GM23338 (cell line): ENCODE measurements around the gene WDR26. TPM values are rescaled to one million over a fixed set of nuclear protein-coding genes. Genes with fewer than 3 reads are reported as not detected.
"Not testable (repeated sequence)": the region's sequence is repeated elsewhere in the genome, so short reads cannot be mapped to it uniquely, and the experiment has no call there.

ENCODE experiments used
- ATAC-seq: fragments of 200-7000 bp; cut with Tn5 transposase; 3 replicates; pipeline ENCODE4 v1.9.1; 2020
- DNase-seq: peaks from one replicate; pipeline ENCODE4 v3.0.0-alpha.2; 2015; ENCODE audit warnings: low spot score
- H2AFZ ChIP-seq: fragments of 200-600 bp; sonication (generic); 2 replicates; pipeline ENCODE4 v1.8.0; 2016; ENCODE audit warnings: antibody characterized with exemption, mild to moderate bottlenecking, moderate library complexity
- H3F3A ChIP-seq: fragments of 200-600 bp; sonication (generic); replicated peaks from 2 replicates; pipeline ENCODE4 v1.8.0; 2017; ENCODE audit warnings: antibody characterized with exemption, mixed run types, low read depth
- H3K27ac ChIP-seq: fragments of 200-600 bp; sonication (generic); 2 replicates; pipeline ENCODE4 v1.6.1; 2016; ENCODE audit warnings: low read depth
- H3K27me3 ChIP-seq: fragments of 200-600 bp; sonication (generic); 2 replicates; pipeline ENCODE4 v1.8.0; 2016; ENCODE audit warnings: mild to moderate bottlenecking, mixed run types, moderate library complexity; ENCODE audit not compliant: insufficient read depth
- H3K36me3 ChIP-seq: fragments of 200-600 bp; sonication (generic); 2 replicates; pipeline ENCODE4 v1.8.0; 2016; ENCODE audit warnings: mild to moderate bottlenecking; ENCODE audit not compliant: insufficient read depth
- H3K4me1 ChIP-seq: fragments of 200-600 bp; sonication (generic); 2 replicates; pipeline ENCODE4 v1.8.0; 2016; ENCODE audit warnings: mild to moderate bottlenecking, moderate library complexity; ENCODE audit not compliant: insufficient read depth
- H3K4me2 ChIP-seq: fragments of 200-600 bp; sonication (generic); 2 replicates; pipeline ENCODE4 v1.7.1; 2017; ENCODE audit warnings: mixed run types
- H3K4me3 ChIP-seq: fragments of 200-600 bp; sonication (generic); 2 replicates; pipeline ENCODE4 v1.6.1; 2016; ENCODE audit warnings: mixed run types
- H3K79me2 ChIP-seq: fragments of 200-600 bp; sonication (generic); replicated peaks from 2 replicates; pipeline ENCODE4 v1.8.0; 2017; ENCODE audit warnings: mild to moderate bottlenecking; ENCODE audit not compliant: insufficient read depth
- H3K9me2 ChIP-seq: fragments of 200-600 bp; sonication (generic); 2 replicates; pipeline ENCODE4 v1.8.0; 2017; ENCODE audit not compliant: insufficient read depth
- H4K20me1 ChIP-seq: fragments of 200-600 bp; sonication (generic); replicated peaks from 2 replicates; pipeline ENCODE4 v1.8.0; 2017; ENCODE audit warnings: mild to moderate bottlenecking; ENCODE audit not compliant: insufficient read depth
- H3K27ac Mint-ChIP-seq: 2 replicates; pipeline ENCODE4 v1.8.0; 2020; ENCODE audit warnings: inconsistent platforms, mild to moderate bottlenecking, moderate library complexity, mixed read lengths
- H3K27me3 Mint-ChIP-seq: 3 replicates; pipeline ENCODE4 v1.8.0; 2022; ENCODE audit warnings: low read depth, mild to moderate bottlenecking, moderate library complexity, mixed read lengths, inconsistent platforms; ENCODE audit not compliant: insufficient read depth, poor library complexity
- H3K36me3 Mint-ChIP-seq: 3 replicates; pipeline ENCODE4 v1.8.0; 2021; ENCODE audit warnings: low read depth, mild to moderate bottlenecking, inconsistent platforms, moderate library complexity, mixed read lengths
- H3K4me1 Mint-ChIP-seq: 3 replicates; pipeline ENCODE4 v1.8.0; 2020; ENCODE audit warnings: mild to moderate bottlenecking, inconsistent platforms, mixed read lengths
- H3K4me3 Mint-ChIP-seq: 3 replicates; pipeline ENCODE4 v1.8.0; 2021; ENCODE audit warnings: moderate library complexity, mild to moderate bottlenecking, inconsistent platforms, mixed read lengths
- H3K9me3 Mint-ChIP-seq: 3 replicates; pipeline ENCODE4 v1.8.0; 2020; ENCODE audit warnings: moderate library complexity, mild to moderate bottlenecking, inconsistent platforms, mixed read lengths
- POLR2AphosphoS5 ChIP-seq: IDR thresholded peaks from 2 replicates; pipeline ENCODE4 v1.6.1; 2016; ENCODE audit warnings: antibody characterized with exemption, low read depth
- ZNF114 ChIP-seq: fragments of 250-450 bp; sonication (Bioruptor Pico); IDR thresholded peaks from 2 replicates; pipeline ENCODE4 v1.5.0; 2020; ENCODE audit warnings: mild to moderate bottlenecking, moderate library complexity
- ZNF462 ChIP-seq: fragments of 250-450 bp; sonication (Bioruptor Pico); IDR thresholded peaks from 2 replicates; pipeline ENCODE4 v1.5.0; 2020; ENCODE audit warnings: mild to moderate bottlenecking, moderate library complexity
- polyA plus RNA-seq: library from polyadenylated mRNA; unstranded; fragments of >200 nt; fragmentation: Nextera tagmentation; extraction: Ambion mirVana; gene quantifications from 2 replicates; pipeline ENCODE4 v1.2.1, GENCODE V29; 2016
- total RNA-seq: library from RNA; depleted of rRNA; stranded (reverse); fragments of >200 nt; shearing (Covaris generic); gene quantifications from 2 replicates; pipeline ENCODE4 v1.2.3, GENCODE V29; 2014

WDR26 gene
- total and polyA plus RNA-seq, 2 experiments from 2014 or later: 16.9 to 74.6 TPM

- TF ChIP-seq ZNF462 (no peak), POLR2AphosphoS5 (no peak), ZNF114 (CRISPR knock-in tag) (no peak)
Measured at GRCh38 chr1:224353975-224354925, 80.3 kb downstream of the WDR26 start (continued).

GRCh38 chr1:224352436-224353085, 82.0 kb downstream of the WDR26 start:
- not testable (repeated sequence) for H4K20me1 ChIP-seq, H3K4me3 ChIP-seq, H3K79me2 ChIP-seq, H3K4me3 Mint-ChIP-seq, H2AFZ ChIP-seq, H3K27me3 ChIP-seq, H3K4me1 Mint-ChIP-seq, H3K9me2 ChIP-seq, H3K36me3 ChIP-seq, ATAC-seq, H3K27ac Mint-ChIP-seq, H3K4me1 ChIP-seq, H3K4me2 ChIP-seq, H3F3A ChIP-seq, H3K27me3 Mint-ChIP-seq, DNase-seq, H3K27ac ChIP-seq
- peaks cover 13% of the 10 kb centered on the region for H3K36me3 Mint-ChIP-seq
- peaks cover 25% of the 10 kb centered on the region for H3K9me3 Mint-ChIP-seq

- H3K79me2 ChIP-seq, H2AFZ ChIP-seq, H3K4me1 Mint-ChIP-seq, H3K27me3 Mint-ChIP-seq, H3K27me3 ChIP-seq, H3F3A ChIP-seq, ATAC-seq, H3K27ac ChIP-seq, H3K9me2 ChIP-seq, H3K36me3 ChIP-seq, H3K4me3 ChIP-seq, DNase-seq, H3K4me2 ChIP-seq, H3K27ac Mint-ChIP-seq, H3K4me1 ChIP-seq, H4K20me1 ChIP-seq, H3K4me3 Mint-ChIP-seq: not testable (repeated sequence)
- peaks cover 18% of the 10 kb centered on the region for H3K36me3 Mint-ChIP-seq
- H3K9me3 Mint-ChIP-seq: peaks cover 33% of the 10 kb centered on the region
Measured at GRCh38 chr1:224349716-224350115, 84.9 kb downstream of the WDR26 start.
